H9 (cell line): ENCODE data around the gene MTNR1A. TPM values are rescaled to one million over a fixed set of nuclear protein-coding genes. Genes with fewer than 3 reads are reported as not detected.
"Not testable (repeated sequence)": the region's sequence is repeated elsewhere in the genome, so short reads cannot be mapped to it uniquely, and the experiment has no call there.

ENCODE experiments used
- DNase-seq: peaks from one replicate; pipeline ENCODE4 v3.0.0-alpha.2; 2017
- H2AFZ ChIP-seq: one replicate; pipeline ENCODE4 v1.6.1; 2013; ENCODE audit warnings: mild to moderate bottlenecking, low read length, control low read depth, moderate library complexity
- H2AK5ac ChIP-seq: 2 replicates; pipeline ENCODE4 v1.6.1; 2013; ENCODE audit warnings: low read length, control low read depth, mixed read lengths; ENCODE audit not compliant: insufficient read length
- H2BK120ac ChIP-seq: one replicate; pipeline ENCODE4 v1.6.1; 2013; ENCODE audit warnings: low read depth, mild to moderate bottlenecking, low read length, control low read depth, inconsistent platforms; ENCODE audit not compliant: poor library complexity, severe bottlenecking
- H2BK12ac ChIP-seq: 2 replicates; pipeline ENCODE4 v1.6.1; 2013; ENCODE audit warnings: low read length, control low read depth, mixed read lengths, low read depth; ENCODE audit not compliant: insufficient read length
- H2BK15ac ChIP-seq: 2 replicates; pipeline ENCODE4 v1.6.1; 2013; ENCODE audit warnings: low read depth, low read length, control low read depth
- H2BK20ac ChIP-seq: one replicate; pipeline ENCODE4 v1.6.1; 2013; ENCODE audit warnings: low read depth, mild to moderate bottlenecking, low read length, control low read depth, inconsistent platforms; ENCODE audit not compliant: poor library complexity, severe bottlenecking
- H2BK5ac ChIP-seq: 2 replicates; pipeline ENCODE4 v1.6.1; 2013; ENCODE audit warnings: low read length, control low read depth, mixed read lengths; ENCODE audit not compliant: insufficient read length
- H3K14ac ChIP-seq: 2 replicates; pipeline ENCODE4 v1.6.1; 2013; ENCODE audit warnings: low read length, control low read depth; ENCODE audit not compliant: insufficient read depth
- H3K18ac ChIP-seq: 2 replicates; pipeline ENCODE4 v1.6.1; 2013; ENCODE audit warnings: low read depth, mild to moderate bottlenecking, mixed read lengths, low read length, control low read depth; ENCODE audit not compliant: insufficient read length
- H3K23ac ChIP-seq: 2 replicates; pipeline ENCODE4 v1.6.1; 2013; ENCODE audit warnings: low read length, control low read depth, mixed read lengths, low read depth; ENCODE audit not compliant: insufficient read length
- H3K23me2 ChIP-seq: 2 replicates; pipeline ENCODE4 v1.6.1; 2013; ENCODE audit warnings: low read depth, mild to moderate bottlenecking, mixed read lengths, low read length, control low read depth; ENCODE audit not compliant: insufficient read length, poor library complexity, severe bottlenecking
- H3K27ac ChIP-seq: 2 replicates; pipeline ENCODE4 v1.5.1; 2013; ENCODE audit warnings: low read length, control low read depth, mixed read lengths, low read depth; ENCODE audit not compliant: insufficient read length
- H3K27me3 ChIP-seq: 2 replicates; pipeline ENCODE4 v1.6.1; 2013; ENCODE audit warnings: low read length, control low read depth, inconsistent platforms; ENCODE audit not compliant: insufficient read depth
- H3K4ac ChIP-seq: 2 replicates; pipeline ENCODE4 v1.6.1; 2013; ENCODE audit warnings: low read depth, mild to moderate bottlenecking, control low read depth, inconsistent platforms, low read length, moderate library complexity
- H3K4me1 ChIP-seq: 2 replicates; pipeline ENCODE4 v1.6.1; 2013; ENCODE audit warnings: low read length, control low read depth, inconsistent platforms; ENCODE audit not compliant: insufficient read depth
- H3K4me2 ChIP-seq: 2 replicates; pipeline ENCODE4 v1.6.1; 2013; ENCODE audit warnings: low read length, control low read depth, mixed read lengths; ENCODE audit not compliant: insufficient read length, insufficient read depth
- H3K56ac ChIP-seq: 2 replicates; pipeline ENCODE4 v1.6.1; 2013; ENCODE audit warnings: low read depth, mild to moderate bottlenecking, mixed read lengths, low read length, control low read depth; ENCODE audit not compliant: insufficient read length
- H3K79me1 ChIP-seq: 2 replicates; pipeline ENCODE4 v1.6.1; 2013; ENCODE audit warnings: low read depth, mild to moderate bottlenecking, moderate library complexity, low read length, control low read depth, inconsistent platforms; ENCODE audit not compliant: insufficient read depth, poor library complexity, severe bottlenecking
- H3K79me2 ChIP-seq: 2 replicates; pipeline ENCODE4 v1.6.1; 2013; ENCODE audit warnings: low read length, control low read depth, inconsistent platforms; ENCODE audit not compliant: insufficient read depth
- H3K9ac ChIP-seq: 2 replicates; pipeline ENCODE4 v1.6.1; 2013; ENCODE audit warnings: low read length, control low read depth, mixed read lengths; ENCODE audit not compliant: insufficient read length; ENCODE audit errors: extremely low read depth
- H3K9me3 ChIP-seq: one replicate; pipeline ENCODE4 v1.6.1; 2013; ENCODE audit warnings: low read depth, low read length, inconsistent platforms; ENCODE audit not compliant: control insufficient read depth
- H3T11ph ChIP-seq: one replicate; pipeline ENCODE4 v1.6.1; 2013; ENCODE audit warnings: mild to moderate bottlenecking, low read length, control low read depth, inconsistent platforms
- H4K20me1 ChIP-seq: one replicate; pipeline ENCODE4 v1.6.1; 2013; ENCODE audit not compliant: control insufficient read depth, insufficient read length, insufficient read depth
- H4K5ac ChIP-seq: 2 replicates; pipeline ENCODE4 v1.6.1; 2013; ENCODE audit warnings: low read depth, mild to moderate bottlenecking, mixed read lengths, low read length, control low read depth; ENCODE audit not compliant: insufficient read length
- H4K8ac ChIP-seq: replicated peaks from 2 replicates; pipeline ENCODE4 v1.6.1; 2013; ENCODE audit warnings: low read length, control low read depth, mixed read lengths, low read depth; ENCODE audit not compliant: insufficient read length
- H4K91ac ChIP-seq: 2 replicates; pipeline ENCODE4 v1.6.1; 2013; ENCODE audit warnings: low read depth, mild to moderate bottlenecking, moderate library complexity, mixed read lengths, low read length, control low read depth; ENCODE audit not compliant: insufficient read length
- H3K27ac Mint-ChIP-seq, 3 experiments: 2 replicates in 2 of 3; 3 replicates in 1 of 3; pipeline ENCODE4 v1.8.0; 2020 to 2021; ENCODE audit warnings: mixed read lengths in 3 of 3, mild to moderate bottlenecking in 1 of 3, moderate library complexity in 1 of 3
- H3K27me3 Mint-ChIP-seq: 2 replicates; pipeline ENCODE4 v1.8.0; 2021; ENCODE audit warnings: low read depth, mild to moderate bottlenecking, moderate library complexity, mixed read lengths
- H3K36me3 Mint-ChIP-seq, 3 experiments: 2 replicates in 2 of 3; 3 replicates in 1 of 3; pipeline ENCODE4 v1.8.0; 2020 to 2021; ENCODE audit warnings: low read depth in 3 of 3, mixed read lengths in 3 of 3; ENCODE audit not compliant: insufficient read depth in 1 of 3
- H3K4me1 Mint-ChIP-seq, 2 experiments: 2 replicates each; pipeline ENCODE4 v1.8.0; 2020; ENCODE audit warnings: mixed read lengths in 2 of 2
- H3K4me3 Mint-ChIP-seq, 2 experiments: 2 replicates in 1 of 2; 3 replicates in 1 of 2; pipeline ENCODE4 v1.8.0; 2020 to 2021; ENCODE audit warnings: mild to moderate bottlenecking in 2 of 2, mixed read lengths in 2 of 2, moderate library complexity in 1 of 2
- H3K9me3 Mint-ChIP-seq, 2 experiments: 2 replicates in 1 of 2; 3 replicates in 1 of 2; pipeline ENCODE4 v1.8.0; 2020; ENCODE audit warnings: mild to moderate bottlenecking in 2 of 2, mixed read lengths in 2 of 2, moderate library complexity in 1 of 2
- CTCF ChIP-seq: fragments of 200-600 bp; sonication (generic); conservative IDR thresholded peaks from 3 replicates; pipeline ENCODE4 v1.8.0; 2021; ENCODE audit warnings: antibody characterized with exemption, mild to moderate bottlenecking
- WGBS: extraction: QIAGEN DNeasy Blood & Tissue Kit; methylation state at CpG from one replicate; pipeline ENCODE4 v1.1.7; 2013; ENCODE audit warnings: missing lambda C conversion rate, low lambda C conversion rate, mixed read lengths; ENCODE audit not compliant: insufficient read length; ENCODE audit errors: extremely low coverage; 5-methylcytosine and 5-hydroxymethylcytosine counted together
- total RNA-seq: library from RNA; stranded (reverse); gene quantifications from 2 replicates; pipeline ENCODE4 v1.2.1, GENCODE V29; 2021

Gene MTNR1A
- total RNA-seq, 1 experiment from 2014 or later = 0.57 TPM

GRCh38 chr4:186534056-186534455 lies 21.3 kb downstream of the MTNR1A start:
- no peak overlapping the region for H3K14ac ChIP-seq
- H3K23me2 ChIP-seq = no peaks in the 10 kb centered on the region
- no CpG with 5 or more reads among the region's 21 CpGs for WGBS
- H2AFZ ChIP-seq = no peak overlapping the region
- no peak overlapping the region for H3K4me2 ChIP-seq
- H3K79me2 ChIP-seq = no peaks in the 10 kb centered on the region
- no peak overlapping the region for H3K18ac ChIP-seq
- no peak overlapping the region for H3K9ac ChIP-seq
- H4K5ac ChIP-seq = no peak overlapping the region
- H3K4me1 Mint-ChIP-seq = peaks cover 0 to 2% of the 10 kb centered on the region in 2 experiments; a peak in 1 of 4 replicates
- TF ChIP-seq CTCF = no peak
- no peaks in the 10 kb centered on the region for H3K9me3 Mint-ChIP-seq
- no peaks in the 10 kb centered on the region for H3K9me3 ChIP-seq
- H3K4me1 ChIP-seq = no peaks in the 10 kb centered on the region
- no peaks in the 10 kb centered on the region for H3K36me3 Mint-ChIP-seq
- no peak overlapping the region for H2AK5ac ChIP-seq
- no peak overlapping the region for H2BK12ac ChIP-seq
- no peak overlapping the region for H2BK20ac ChIP-seq
- no peak overlapping the region for H3K56ac ChIP-seq
- H3K79me1 ChIP-seq = no peaks in the 10 kb centered on the region
- H3K27me3 ChIP-seq = no peaks in the 10 kb centered on the region
- no peak overlapping the region for H3T11ph ChIP-seq
- no peak overlapping the region for H4K91ac ChIP-seq
- H2BK120ac ChIP-seq = no peak overlapping the region
- H3K27ac ChIP-seq = no peak overlapping the region
- no peak overlapping the region for H2BK15ac ChIP-seq
- H4K20me1 ChIP-seq = no peaks in the 10 kb centered on the region
- no peak overlapping the region for H4K8ac ChIP-seq
- H3K27me3 Mint-ChIP-seq = no peaks in the 10 kb centered on the region
- H3K4ac ChIP-seq = no peak overlapping the region
- no peak overlapping the region for H3K27ac Mint-ChIP-seq
- no peak overlapping the region for H2BK5ac ChIP-seq
- no peak overlapping the region for H3K23ac ChIP-seq
- DNase-seq = no peak
- no peak overlapping the region for H3K4me3 Mint-ChIP-seq

DNA sequence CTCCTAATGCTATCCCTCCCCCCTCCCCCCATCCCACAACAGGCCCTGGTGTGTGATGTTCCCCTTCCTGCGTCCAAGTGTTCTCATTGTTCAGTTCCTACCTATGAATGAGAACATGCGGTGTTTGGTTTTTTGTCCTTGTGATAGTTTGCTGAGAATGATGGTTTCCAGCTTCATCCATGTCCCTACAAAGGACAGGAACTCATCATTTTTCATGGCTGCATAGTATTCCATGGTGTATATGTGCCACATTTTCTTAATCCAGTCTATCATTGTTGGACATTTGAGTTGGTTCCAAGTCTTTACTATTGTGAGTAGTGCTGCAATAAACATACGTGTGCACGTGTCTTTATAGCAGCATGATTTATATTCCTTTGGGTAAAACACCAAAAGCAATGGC lies 31.4 kb downstream of the MTNR1A start:
- not testable (repeated sequence) for H3K27me3 Mint-ChIP-seq, H3K9ac ChIP-seq

More for the DNA sequence above, 31.4 kb downstream of the MTNR1A start:
- not testable (repeated sequence) for H4K20me1 ChIP-seq, H3K79me2 ChIP-seq, H3T11ph ChIP-seq, H2BK15ac ChIP-seq, H4K5ac ChIP-seq, DNase-seq, H3K4me2 ChIP-seq, H3K18ac ChIP-seq, H3K27ac ChIP-seq, H3K27me3 ChIP-seq, H2AK5ac ChIP-seq, H3K23ac ChIP-seq, H3K79me1 ChIP-seq, H3K14ac ChIP-seq, H3K36me3 Mint-ChIP-seq, H3K4me1 ChIP-seq, H2BK5ac ChIP-seq, H3K27ac Mint-ChIP-seq, H3K4ac ChIP-seq, H3K4me3 Mint-ChIP-seq, H3K9me3 Mint-ChIP-seq, H3K4me1 Mint-ChIP-seq, H4K91ac ChIP-seq, H2BK120ac ChIP-seq, H2BK20ac ChIP-seq, H3K23me2 ChIP-seq, H2AFZ ChIP-seq, H4K8ac ChIP-seq, H2BK12ac ChIP-seq, H3K9me3 ChIP-seq, H3K56ac ChIP-seq
- WGBS = no CpG with 5 or more reads among the region's 4 CpGs
